ENCODE measurements around the gene REEP3.

DNA sequence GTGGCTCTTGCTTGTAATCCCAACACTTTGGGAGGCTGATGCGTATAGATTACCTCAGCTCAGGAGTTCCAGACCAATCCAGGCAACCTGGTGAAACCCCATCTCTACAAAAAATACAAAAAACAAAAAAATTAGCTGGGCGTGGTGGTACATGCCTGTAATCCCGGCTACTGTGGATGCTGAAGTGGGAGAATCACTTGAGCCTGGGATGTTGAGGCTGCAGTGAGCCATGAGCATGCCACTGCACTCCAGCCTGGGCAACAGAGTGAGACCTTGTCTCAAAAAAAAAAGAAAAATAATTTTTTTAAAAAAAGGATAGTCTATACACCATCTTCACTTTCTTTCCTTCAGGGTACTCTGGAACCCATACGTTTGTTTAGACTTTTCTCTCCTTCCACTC, 6.2 kb downstream of the REEP3 start:
- TF ChIP-seq POLR2AphosphoS5 (IDR thresholded peaks at IDR 0.05; ENCODE audit: low read depth, low read length) (no peak), TAF1 (IDR thresholded peaks at IDR 0.05; ENCODE audit: borderline replicate concordance, insufficient read depth, low read length) (no peak), REST (IDR thresholded peaks at IDR 0.05; ENCODE audit: insufficient read depth in 1 of 2, low read depth in 2 of 2, low read length in 2 of 2) (no peak), SIN3A (IDR thresholded peaks at IDR 0.05; ENCODE audit: borderline replicate concordance, insufficient read depth, low read length) (no peak)
